BJ (cell line): ENCODE results near the gene FLNA. TPM values are rescaled to one million over a fixed set of nuclear protein-coding genes. Genes with fewer than 3 reads are reported as not detected.

Source experiments
- CTCF ChIA-PET: fragments of 350-600 bp; formaldehyde crosslinking; extraction: SDS; loops from one replicate; lab custom pipeline; 2021; ENCODE audit warnings: antibody characterized with exemption, inconsistent platforms; lab: Yijun Ruan, JAX
- POLR2A ChIA-PET: fragments of 300-600 bp; sonication (Branson Sonifier 250); formaldehyde crosslinking; extraction: SDS; loops from one replicate; lab custom pipeline; 2021; ENCODE audit warnings: antibody characterized with exemption; lab: Charles Lee
- DNase-seq: peaks from one replicate; pipeline ENCODE4 v3.0.0-alpha.2; 2011; ENCODE audit warnings: low read depth
- H3K27me3 ChIP-seq: 2 replicates; pipeline ENCODE4 v1.6.0; 2011; ENCODE audit warnings: low read length; ENCODE audit not compliant: control insufficient read depth, insufficient read depth
- H3K36me3 ChIP-seq: 2 replicates; pipeline ENCODE4 v1.5.1; 2011; ENCODE audit warnings: low read length; ENCODE audit not compliant: control insufficient read depth, insufficient read depth
- H3K4me3 ChIP-seq: 2 replicates; pipeline ENCODE4 v1.5.1; 2011; ENCODE audit warnings: low read depth, mild to moderate bottlenecking, control low read depth, low read length
- CTCF ChIP-seq: IDR thresholded peaks from 2 replicates; pipeline ENCODE4 v1.5.1; 2011; ENCODE audit warnings: low read depth, mild to moderate bottlenecking, control low read depth, inconsistent platforms, low read length, moderate library complexity; ENCODE audit not compliant: insufficient read depth
- polyA plus RNA-seq: library from polyadenylated mRNA; depleted of rRNA; stranded (reverse); fragments of >200 nt; gene quantifications from 2 replicates; pipeline ENCODE4 v1.2.3, GENCODE V29; 2011

The FLNA gene
- polyA plus RNA-seq, 1 experiment: 1,740 TPM

GRCh38 chrX:154404625-154405192 lies 30.3 kb upstream of the FLNA start:
- DNase-seq: no peak
- CTCF ChIA-PET: no interaction called here
- Histone ChIP-seq H3K36me3 (peaks cover 6% of the 10 kb centered on the region), H3K4me3 (no peak overlapping the region), H3K27me3 (no peaks in the 10 kb centered on the region)
- POLR2A ChIA-PET: no interaction called here
- TF ChIP-seq CTCF: no peak

- Histone ChIP-seq H3K36me3 (peaks cover 12% of the 10 kb centered on the region), H3K4me3 (no peak overlapping the region), H3K27me3 (no peaks in the 10 kb centered on the region)
- CTCF ChIA-PET: no interaction called here
- POLR2A ChIA-PET: no interaction called here
- DNase-seq: no peak
- TF ChIP-seq CTCF: no peak
These were observed 29.4 kb upstream of the FLNA start for GRCh38 chrX:154403858-154404257.

- DNase-seq: no peak
- CTCF ChIA-PET: no interaction called here
- H3K36me3 ChIP-seq: peaks cover 12% of the 10 kb centered on the region
- no peaks in the 10 kb centered on the region for H3K27me3 ChIP-seq
- POLR2A ChIA-PET: no interaction called here
- H3K4me3 ChIP-seq: no peak overlapping the region
- no peak for TF ChIP-seq CTCF
These were observed 28.8 kb upstream of the FLNA start for GRCh38 chrX:154403192-154403591.

GRCh38 chrX:154402622-154403127 lies 28.2 kb upstream of the FLNA start:
- TF ChIP-seq CTCF: no peak
- CTCF ChIA-PET: no interaction called here
- POLR2A ChIA-PET: no interaction called here
- DNase-seq: no peak
- Histone ChIP-seq H3K27me3 (no peaks in the 10 kb centered on the region), H3K4me3 (no peak overlapping the region), H3K36me3 (peaks cover 12% of the 10 kb centered on the region)

- CTCF ChIA-PET: no interaction called here
- TF ChIP-seq CTCF: no peak
- peaks cover 12% of the 10 kb centered on the region for H3K36me3 ChIP-seq
- H3K4me3 ChIP-seq: no peak overlapping the region
- no peak for DNase-seq
- POLR2A ChIA-PET: interaction anchor here (0.5 to 0.6 kb wide), 2 partner anchors 21 to 108 kb away, joined by 6 to 7 read pairs; no protein-coding TSS in a partner anchor
- H3K27me3 ChIP-seq: no peaks in the 10 kb centered on the region
These were observed 27.6 kb upstream of the FLNA start for GRCh38 chrX:154401918-154402621.
